HG03039 (cell line): ENCODE data around the gene FOXP1.

Experiments
- ATAC-seq: cut with Tn5 transposase; IDR thresholded peaks from one replicate; pipeline ENCODE4 v1.9.1; 2021; ENCODE audit warnings: mild to moderate bottlenecking, moderate library complexity; ENCODE audit not compliant: unreplicated experiment

The FOXP1 gene

GRCh38 chr3:70974747-70975146, 608.8 kb downstream of the FOXP1 start:
- ATAC-seq = no peak

- ATAC-seq = no peak
These were observed 610.0 kb downstream of the FOXP1 start for GRCh38 chr3:70973558-70973957.

GRCh38 chr3:70972855-70973254, 610.7 kb downstream of the FOXP1 start:
- ATAC-seq = no peak

DNA sequence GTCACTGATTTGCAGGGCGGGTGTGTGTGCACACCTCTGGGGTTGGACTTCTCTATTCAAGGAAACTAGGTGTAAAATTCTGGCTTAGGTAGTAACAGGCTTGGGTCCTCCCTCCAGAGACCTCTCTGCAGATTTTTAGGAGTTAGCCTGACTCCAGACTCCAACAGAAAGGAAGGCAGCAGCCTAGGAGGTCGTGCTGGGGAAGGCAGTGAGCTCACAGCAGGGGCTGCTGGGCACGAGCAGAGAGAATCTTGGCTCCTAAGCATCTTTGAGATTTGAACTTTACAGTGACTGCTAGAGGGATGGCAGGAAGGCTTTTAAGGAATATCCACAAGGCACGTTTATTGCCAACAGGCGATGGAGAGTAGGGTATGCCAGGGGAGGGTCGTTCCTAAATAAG, 612.6 kb downstream of the FOXP1 start:
- no peak for ATAC-seq

DNA sequence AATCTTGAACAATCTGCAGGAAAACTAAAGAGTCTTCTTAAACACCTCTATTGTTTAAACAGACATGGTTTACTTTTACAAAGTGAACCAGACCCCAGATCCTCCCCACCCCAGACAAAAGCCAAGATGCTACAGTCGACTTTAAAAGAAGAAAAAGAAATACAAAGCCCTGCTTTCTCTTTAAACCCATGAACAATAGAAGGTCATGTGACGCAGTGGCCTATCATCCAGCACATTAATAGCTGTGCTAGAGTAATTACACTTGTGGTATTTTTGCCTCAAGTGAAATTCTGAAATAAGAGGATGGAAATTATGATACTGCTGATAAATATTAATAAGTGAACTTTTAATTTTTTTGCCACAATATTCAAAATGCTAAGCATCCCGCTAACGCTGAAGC, 613.4 kb downstream of the FOXP1 start:
- ATAC-seq = no peak

DNA sequence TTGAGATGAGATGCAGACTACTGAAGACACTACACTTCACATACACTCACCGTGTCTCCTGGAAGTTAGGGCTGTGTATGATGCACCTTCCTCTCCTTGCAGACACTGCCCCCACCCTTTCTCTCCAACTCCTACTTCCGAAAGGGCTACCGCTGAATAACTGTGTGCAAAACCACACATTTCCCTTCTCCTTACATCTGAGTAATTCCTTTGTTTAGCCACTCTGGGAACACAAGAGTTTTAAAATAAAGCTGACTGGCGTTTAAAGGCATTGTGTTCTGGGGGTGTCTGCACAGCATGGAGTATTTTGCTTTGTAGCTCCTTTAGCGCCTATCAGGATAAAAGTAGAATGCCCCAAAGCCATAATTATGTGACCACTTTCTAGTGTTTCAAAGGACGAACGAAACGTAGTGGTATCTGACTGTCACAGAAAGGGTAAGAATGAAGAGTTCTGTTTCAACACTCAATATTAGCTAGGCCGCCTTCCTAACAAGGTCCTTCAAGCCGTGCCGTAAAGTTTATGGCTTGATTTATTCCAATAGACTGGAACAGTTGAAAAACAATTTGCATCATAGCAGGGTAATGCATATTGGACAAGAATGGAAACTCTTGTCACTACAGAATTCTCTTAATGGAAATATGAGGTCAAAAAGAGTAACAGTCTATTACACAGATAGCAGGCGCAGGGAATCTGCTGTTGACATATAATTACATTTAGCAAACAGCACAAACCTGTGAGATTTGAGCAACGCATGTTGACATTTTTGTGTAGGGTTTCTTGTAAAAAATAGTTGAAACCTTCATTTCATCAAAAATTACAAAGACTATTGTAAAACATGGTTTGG, 619.9 kb downstream of the FOXP1 start:
- ATAC-seq = no peak

DNA sequence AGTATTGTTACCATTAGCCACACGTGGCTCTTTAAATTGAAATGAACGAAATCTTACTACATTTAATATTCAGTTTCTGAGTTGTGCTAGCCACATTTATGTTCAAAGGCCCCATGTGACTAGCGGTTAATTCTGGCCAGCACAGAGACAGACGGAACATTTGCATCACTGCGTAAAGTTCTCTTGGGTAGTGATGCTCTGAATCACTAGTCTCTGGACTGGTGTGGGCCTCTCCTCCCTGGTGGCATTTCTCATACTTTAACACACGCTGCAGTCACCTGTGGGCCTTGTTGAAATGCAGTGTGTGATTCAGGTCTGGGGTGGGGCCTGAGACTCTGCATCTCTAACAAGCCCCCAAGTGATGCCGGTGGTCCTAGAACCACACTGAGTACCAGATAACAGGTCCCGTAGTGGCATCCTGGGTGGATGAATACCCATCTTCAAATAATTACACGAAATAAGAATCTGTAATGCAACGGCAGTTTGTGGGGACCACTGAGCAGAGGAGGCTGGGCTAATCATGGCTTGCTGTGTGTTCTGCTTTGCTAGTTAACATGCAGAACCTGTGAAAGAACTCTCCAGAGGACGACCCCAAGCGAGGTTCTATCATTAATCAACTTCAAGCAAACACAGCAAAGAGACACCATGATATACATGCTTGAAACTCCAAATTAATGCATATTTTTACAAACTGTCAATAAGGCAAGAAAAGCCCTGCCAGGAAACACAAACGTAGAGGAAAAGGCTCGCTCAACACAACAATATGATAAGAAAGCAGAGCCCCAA, 623.8 kb downstream of the FOXP1 start:
- ATAC-seq = no peak

- no peak for ATAC-seq
These were observed 631.3 kb downstream of the FOXP1 start for GRCh38 chr3:70952033-70952747.

GRCh38 chr3:70951316-70951715, 632.2 kb downstream of the FOXP1 start:
- ATAC-seq = no peak

DNA sequence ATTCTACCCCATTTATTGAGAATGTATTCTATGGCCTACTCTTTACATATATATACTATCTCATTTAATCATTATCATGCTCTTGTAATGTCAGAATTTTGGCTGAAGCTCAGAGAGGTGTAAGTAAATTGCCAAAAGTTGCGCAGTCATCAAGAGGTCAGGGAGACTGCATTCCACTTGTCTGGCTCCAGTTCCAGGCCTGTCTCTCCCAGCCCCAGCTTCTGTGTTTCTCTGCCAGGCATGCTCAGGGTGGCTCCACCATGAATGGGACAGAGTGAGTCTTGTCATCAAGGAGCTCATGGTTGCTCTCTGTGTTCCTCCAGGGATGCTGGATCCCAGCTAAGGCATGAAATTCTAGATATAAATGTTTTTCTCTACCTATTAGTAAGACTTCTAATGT, 635.9 kb downstream of the FOXP1 start:
- ATAC-seq = no peak

DNA sequence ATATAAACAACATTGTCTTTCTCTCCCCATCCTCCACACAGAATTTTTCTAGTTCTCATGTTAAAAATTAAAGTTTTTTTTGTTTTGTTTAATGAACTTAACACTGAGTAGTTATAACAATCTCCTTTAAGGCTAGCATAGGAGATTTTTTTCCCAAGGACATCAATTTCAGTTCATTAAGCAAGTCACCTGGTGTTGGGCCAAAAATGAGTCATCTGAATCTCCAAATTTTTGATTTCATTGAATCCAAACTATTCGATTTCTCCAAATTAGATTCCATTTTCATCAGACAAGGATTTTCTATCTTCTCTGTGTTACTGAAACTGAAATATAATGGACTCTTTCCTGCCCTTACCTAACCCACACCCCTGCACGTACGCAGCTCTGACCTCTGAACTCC, 639.6 kb downstream of the FOXP1 start:
- no peak for ATAC-seq

DNA sequence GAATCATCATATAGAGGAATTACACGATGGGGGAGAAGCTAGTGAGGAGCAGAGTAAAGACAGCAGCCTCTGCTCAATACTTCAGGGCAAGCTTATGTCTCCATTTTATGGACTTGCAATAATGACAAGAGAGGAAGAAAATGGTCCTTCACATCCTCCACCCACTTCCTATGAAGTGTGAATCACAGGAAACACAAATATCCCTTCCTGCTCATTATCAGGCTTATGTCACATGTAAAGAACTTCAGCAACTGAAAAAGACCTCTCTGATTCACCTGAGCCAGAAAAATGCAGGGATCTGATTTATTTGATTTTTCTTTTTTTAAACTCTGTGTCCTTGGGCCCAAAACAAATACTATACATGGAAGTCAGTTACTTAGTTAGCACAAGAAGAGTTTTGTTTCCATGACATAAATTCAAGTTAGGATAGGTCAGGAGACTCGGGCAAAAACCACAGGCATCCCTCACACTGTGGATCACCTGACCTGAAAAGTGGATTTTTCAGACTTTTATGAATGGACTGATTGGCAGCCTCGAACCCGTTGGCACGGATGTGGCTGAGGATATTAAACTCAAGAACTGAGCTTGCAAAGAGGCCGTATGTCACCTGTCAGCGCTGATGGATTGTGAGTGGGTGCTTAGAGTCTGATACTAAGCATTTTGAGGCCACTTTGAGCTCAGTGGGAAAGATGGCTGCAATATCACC, 650.3 kb downstream of the FOXP1 start:
- no peak for ATAC-seq

DNA sequence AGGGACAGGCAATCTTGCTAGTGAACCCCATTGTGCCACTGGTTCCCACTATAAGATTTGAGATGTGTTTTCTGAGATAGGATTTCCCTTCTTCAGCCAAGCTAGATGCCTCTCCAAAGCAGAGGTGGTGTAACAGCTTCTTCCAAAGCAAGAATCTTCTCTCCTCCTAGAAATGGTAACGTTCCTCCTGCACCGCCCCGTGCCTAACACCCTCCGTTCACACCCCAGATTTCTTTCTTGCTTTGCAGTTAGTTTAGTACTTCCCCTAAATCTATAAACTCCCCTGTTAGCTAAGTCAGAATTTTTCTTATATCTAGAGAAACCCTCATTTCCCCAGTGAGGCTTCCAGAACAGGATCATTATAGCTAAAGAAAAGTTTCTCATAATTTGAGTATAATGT, 653.5 kb downstream of the FOXP1 start:
- no peak for ATAC-seq

- no peak for ATAC-seq
These were observed 656.3 kb downstream of the FOXP1 start for GRCh38 chr3:70927239-70927638.

- ATAC-seq = no peak
These were observed 656.7 kb downstream of the FOXP1 start for GRCh38 chr3:70926835-70927234.

DNA sequence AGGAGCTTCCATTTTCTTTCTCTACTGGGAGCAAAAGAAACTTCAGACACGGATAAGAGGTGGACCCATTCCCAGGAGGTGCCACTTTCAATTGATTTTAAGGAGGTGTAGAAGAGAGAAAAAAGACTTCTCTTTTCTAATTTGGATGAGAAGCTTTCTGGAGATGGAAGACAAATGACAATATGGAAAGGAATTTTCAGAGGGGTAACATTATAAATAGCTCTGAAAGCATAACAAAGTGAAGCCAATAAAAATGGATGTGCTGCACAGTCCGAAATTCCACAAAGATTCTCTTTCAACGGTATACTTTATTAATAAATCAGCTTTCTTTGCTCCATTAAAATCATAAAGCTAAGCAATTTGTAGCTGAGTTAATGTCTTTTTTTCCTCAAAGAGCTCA, 663.9 kb downstream of the FOXP1 start:
- ATAC-seq = no peak

- ATAC-seq = no peak
These were observed 664.4 kb downstream of the FOXP1 start for GRCh38 chr3:70919091-70919490.

DNA sequence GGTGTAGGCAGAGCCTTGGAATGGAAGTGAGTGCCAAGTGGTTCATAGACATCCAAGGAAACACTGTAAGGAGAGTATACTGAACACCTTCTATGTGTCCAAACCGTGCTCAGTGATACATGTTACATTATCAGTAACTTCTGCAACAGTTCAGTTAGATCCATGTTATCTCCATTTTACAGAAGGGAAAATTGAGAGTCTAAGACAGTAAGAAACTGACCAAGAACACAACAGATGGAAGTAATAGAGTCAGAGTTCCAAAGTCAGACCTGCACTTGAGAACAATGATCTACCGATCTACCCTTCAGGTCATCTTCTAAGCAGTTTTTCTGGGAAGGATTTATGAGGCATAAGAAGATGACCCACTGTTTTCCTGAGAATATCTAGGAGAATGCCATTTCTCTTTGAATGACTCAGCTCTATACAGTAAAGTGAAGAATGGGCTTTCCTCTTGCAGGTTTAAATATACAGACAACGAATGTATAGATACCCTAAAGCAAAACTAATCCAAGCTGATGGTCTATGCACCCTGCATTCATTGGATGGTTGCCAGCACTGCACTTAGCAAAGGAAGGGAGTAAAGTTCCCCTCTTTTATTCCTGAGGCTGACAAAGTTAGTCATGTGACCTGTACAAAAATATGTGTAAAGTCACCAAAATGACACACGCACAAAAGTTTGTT, 667.0 kb downstream of the FOXP1 start:
- ATAC-seq = no peak

GRCh38 chr3:70914862-70915261, 668.7 kb downstream of the FOXP1 start:
- ATAC-seq = no peak

GRCh38 chr3:70911719-70912118, 671.8 kb downstream of the FOXP1 start:
- ATAC-seq = no peak
